Coronary artery (tissue), 2 donors: ENCODE data around the gene GAPDHS.
A peak's percentile ranks its signal among the peaks of the same experiment; 100 is the strongest.

Experiments
- DNase-seq: peaks from one replicate; pipeline ENCODE4 v3.0.0-alpha.2; 2017; ENCODE audit warnings: low spot score
- H3K27ac ChIP-seq, 2 donors: fragments of 200-600 bp; sonication (generic); one replicate each; pipeline ENCODE4 v1.5.1; 2016 to 2019
- H3K4me3 ChIP-seq: fragments of 200-600 bp; sonication (generic); 2 replicates; pipeline ENCODE4 v1.5.1; 2016; ENCODE audit warnings: mild to moderate bottlenecking, moderate library complexity
- TF ChIP-seq, protein P1 (sequence below): fragments of 200-600 bp; sonication (generic); IDR thresholded peaks from one replicate; pipeline ENCODE4 v1.5.1; 2019; ENCODE audit warnings: antibody characterized with exemption

Gene GAPDHS

DNA sequence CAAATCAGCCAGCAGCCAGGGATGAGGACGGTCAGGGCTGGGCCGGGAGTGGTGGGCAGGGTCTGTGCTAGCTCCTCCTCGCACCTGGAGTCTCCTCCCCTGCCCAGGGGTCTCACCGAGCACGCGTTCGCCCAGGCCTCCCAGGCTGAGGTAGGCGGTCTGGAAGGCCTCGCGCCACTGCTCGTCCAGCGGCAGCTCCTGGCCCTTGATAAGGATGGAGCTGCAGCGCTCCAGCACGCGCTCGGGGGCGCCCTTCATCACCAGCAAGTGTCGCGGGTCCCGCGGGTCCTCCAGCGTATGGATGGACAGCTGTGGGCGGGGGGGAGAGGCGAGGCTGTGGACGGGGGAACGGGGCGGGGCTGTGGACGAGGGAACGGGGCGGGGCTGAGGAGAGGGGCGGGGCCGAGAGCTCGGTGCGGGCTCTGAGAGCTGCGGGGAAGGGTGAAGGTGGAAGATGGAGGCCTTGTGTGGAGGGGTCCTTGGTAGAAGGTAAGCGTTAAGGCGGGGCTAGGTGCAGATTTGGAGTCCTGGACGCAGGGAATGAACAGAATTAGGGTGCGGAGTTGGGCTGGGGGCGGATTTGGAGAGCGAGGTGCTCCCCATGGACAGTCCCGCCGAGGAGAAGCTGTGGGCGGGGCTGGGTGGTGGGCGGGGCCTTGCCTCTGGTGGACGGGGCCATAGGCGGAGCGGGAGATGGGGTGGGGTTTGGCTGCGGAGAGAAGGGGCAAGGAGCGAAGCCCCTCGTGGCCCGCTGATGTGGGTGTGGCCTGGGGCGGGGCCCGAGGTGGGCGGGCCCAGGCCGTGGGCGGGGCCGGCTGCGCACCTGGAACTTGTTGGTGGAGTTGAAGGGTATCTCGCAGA lies 24.5 kb downstream of the GAPDHS start:
- TF ChIP-seq, protein P1, sequence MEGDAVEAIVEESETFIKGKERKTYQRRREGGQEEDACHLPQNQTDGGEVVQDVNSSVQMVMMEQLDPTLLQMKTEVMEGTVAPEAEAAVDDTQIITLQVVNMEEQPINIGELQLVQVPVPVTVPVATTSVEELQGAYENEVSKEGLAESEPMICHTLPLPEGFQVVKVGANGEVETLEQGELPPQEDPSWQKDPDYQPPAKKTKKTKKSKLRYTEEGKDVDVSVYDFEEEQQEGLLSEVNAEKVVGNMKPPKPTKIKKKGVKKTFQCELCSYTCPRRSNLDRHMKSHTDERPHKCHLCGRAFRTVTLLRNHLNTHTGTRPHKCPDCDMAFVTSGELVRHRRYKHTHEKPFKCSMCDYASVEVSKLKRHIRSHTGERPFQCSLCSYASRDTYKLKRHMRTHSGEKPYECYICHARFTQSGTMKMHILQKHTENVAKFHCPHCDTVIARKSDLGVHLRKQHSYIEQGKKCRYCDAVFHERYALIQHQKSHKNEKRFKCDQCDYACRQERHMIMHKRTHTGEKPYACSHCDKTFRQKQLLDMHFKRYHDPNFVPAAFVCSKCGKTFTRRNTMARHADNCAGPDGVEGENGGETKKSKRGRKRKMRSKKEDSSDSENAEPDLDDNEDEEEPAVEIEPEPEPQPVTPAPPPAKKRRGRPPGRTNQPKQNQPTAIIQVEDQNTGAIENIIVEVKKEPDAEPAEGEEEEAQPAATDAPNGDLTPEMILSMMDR: no peak
- Histone ChIP-seq H3K27ac (no peak overlapping the region), H3K4me3 (peak overlapping the region; percentile 64)
- no peak for DNase-seq

DNA sequence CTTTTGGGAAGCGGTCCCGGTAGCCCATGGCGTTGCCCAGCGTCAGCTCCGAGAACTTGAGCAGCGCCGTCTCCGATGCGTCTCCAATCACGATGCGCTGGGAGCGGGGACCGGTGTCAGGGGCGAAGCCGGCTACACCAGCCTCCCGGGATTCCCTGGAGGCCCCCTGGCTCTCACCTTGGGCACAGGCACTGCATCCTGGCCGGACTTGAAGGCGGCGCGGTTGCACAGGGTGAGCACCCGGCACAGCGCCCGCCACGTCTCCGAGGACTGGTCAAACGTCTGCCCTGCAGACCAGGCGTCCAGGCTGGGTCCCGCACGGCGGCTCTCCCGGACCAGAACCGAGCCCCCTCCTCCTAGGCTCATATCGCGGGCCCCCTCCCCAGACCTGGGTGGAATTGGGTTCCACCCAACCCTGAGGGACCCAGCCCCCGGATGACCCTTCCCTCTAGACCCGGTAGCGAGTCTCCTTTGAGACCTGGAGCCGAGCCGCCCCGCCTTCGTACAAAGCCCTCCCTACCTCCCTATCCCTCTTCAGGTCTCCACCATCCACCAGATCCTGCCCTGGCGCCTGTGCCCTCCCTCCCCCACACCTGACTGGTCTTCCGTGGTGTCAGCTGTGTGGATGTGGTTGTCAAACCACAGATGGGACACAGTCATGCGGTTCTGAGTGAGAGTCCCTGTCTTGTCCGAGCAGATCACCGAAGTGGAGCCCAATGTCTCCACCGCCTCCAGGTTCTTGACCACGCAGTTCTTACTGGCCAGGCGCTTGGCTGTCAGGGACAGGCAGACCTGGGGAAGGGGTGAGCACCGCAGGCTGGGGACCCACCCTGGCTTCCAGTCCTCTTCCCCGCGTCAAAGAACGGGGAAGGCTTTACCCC lies 25.4 kb downstream of the GAPDHS start:
- peak overlapping the region; percentile 64 for H3K4me3 ChIP-seq
- no peak for DNase-seq
- no peak overlapping the region for H3K27ac ChIP-seq
- TF ChIP-seq, protein P1: no peak

GRCh38 chr19:35559281-35559659 lies 26.0 kb downstream of the GAPDHS start:
- no peak overlapping the region for H3K4me3 ChIP-seq
- no peak for DNase-seq
- TF ChIP-seq, protein P1: no peak
- no peak overlapping the region for H3K27ac ChIP-seq

- TF ChIP-seq, protein P1: no peak
- no peak overlapping the region for H3K4me3 ChIP-seq
- no peak overlapping the region for H3K27ac ChIP-seq
- no peak for DNase-seq
Observed at GRCh38 chr19:35559781-35560180, 26.5 kb downstream of the GAPDHS start.

DNA sequence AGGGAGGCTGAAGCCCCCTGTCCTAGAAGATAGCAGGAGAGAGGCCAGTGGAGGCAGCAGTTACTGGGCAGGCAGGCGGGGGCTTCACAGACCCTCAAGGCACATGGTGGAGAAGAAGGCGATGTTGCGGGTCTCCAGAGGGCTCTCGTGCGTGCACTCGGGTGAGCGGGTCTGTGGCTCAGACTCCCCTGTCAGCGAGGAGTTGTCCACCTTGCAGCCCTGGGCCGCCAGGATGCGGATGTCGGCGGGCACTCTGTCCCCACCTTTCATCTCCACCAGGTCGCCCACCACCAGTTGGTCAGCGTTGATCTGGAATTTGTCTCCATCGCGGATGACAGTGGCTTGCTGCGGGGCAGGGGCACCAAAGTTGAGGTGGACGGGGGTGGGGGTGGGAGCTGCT lies 27.0 kb downstream of the GAPDHS start:
- DNase-seq: no peak
- TF ChIP-seq, protein P1: no peak
- Histone ChIP-seq H3K4me3 (no peak overlapping the region), H3K27ac (no peak overlapping the region)

DNA sequence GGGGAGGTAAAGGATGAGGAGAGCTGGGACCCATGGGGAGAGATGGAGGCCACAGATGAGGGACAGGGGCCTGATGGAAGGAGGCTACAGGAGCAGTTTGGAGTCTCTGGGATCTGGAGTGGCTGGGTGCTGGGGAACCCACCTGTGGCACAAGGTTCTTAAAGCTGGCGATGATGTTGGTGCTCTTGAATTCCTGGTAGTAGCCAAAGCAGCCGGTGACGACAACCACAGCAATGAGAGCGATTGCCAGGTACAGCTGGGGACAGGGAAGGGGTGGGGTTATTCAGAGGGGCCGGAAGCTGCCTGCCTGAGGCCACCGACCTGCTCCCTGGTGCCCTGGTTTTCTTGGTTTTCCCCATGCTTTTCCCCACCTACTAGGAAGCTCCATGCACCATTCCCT lies 27.4 kb downstream of the GAPDHS start:
- Histone ChIP-seq H3K27ac (no peak overlapping the region), H3K4me3 (no peak overlapping the region)
- DNase-seq: no peak
- TF ChIP-seq, protein P1: no peak
